Activated T-cell treated with anti-CD3 and anti-CD28 coated beads for 48 hours (primary cell): ENCODE data around the gene ODR4.
A peak's percentile ranks its signal among the peaks of the same experiment; 100 is the strongest.
"Not testable (repeated sequence)": the region's sequence is repeated elsewhere in the genome, so short reads cannot be mapped to it uniquely, and the experiment has no call there.

Experiments used
- DNase-seq: peaks from one replicate; pipeline ENCODE4 v3.0.0-alpha.2; 2020; ENCODE audit warnings: low read depth

ODR4 gene

DNA sequence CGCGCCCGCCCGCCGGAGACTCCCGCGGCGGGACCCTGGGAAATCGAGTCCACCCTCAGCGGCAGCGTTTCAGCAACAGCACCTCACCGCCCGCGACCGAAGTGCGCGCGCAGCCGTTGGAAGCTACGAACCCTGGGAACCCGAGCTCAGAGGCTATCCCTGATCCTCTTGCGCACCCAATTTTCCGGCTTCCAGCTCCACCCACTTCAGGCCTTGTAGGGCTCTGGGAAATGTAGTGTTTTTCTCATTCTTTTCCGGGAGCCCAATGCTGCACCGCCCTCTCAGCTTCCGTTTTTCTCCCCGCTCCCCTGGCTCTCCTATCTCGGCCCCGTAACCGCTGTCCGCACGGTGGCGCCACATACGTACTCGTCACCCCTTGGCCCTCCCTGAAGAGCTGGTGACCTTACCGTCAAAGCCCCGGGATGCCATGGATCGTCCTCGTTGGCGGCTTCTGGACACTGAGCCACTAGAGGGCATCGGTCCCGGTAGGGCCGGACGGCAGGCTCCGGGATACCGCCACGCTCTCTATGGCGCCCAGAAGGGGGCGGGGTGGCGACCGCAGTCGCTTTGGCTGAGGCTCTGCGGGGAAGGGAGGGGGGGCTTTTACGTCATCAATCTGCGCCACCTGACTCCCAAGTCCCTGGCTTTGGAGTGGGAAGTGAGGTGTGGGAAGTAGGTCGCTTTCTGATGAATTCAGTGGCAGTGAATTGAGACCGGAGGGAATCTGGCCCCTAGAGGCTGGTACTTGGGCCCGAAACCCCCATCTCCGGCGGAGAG, at the start of gene ODR4, which contains the start of gene TPR:
TSS of gene ODR4 (plus strand) at position 687 of the 777 bp plus-strand sequence. CDS start 3,948 bp downstream, outside the sequence.
TSS of gene TPR (minus strand) at position 102 of the 777 bp plus-strand sequence. CDS start 225 bp downstream, outside the sequence.
- DNase-seq: peak; percentile 92

GRCh38 chr1:186326009-186326408, 49.6 kb upstream of the ODR4 start:
- DNase-seq: no peak

DNA sequence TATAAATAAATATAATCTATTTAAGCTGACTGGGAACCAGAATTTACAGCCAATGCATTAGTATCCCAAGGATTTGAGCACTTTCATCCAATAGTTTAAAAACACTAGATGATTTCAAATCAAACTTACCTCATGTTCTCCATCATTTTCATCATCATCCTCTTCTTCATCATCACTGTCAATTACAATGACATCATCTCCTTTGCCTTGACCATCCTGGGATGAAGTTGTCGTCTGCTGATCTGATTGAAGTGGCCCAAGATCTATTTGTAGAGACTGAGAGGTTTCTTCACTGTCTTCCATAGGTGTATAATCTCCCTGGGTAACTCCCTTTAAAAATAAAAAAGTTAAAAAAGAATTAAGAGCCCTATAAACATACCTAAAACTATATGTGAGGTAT, 48.3 kb upstream of the ODR4 start:
- DNase-seq: no peak

- DNase-seq: no peak
Observed at GRCh38 chr1:186330758-186331157, 44.9 kb upstream of the ODR4 start.

DNA sequence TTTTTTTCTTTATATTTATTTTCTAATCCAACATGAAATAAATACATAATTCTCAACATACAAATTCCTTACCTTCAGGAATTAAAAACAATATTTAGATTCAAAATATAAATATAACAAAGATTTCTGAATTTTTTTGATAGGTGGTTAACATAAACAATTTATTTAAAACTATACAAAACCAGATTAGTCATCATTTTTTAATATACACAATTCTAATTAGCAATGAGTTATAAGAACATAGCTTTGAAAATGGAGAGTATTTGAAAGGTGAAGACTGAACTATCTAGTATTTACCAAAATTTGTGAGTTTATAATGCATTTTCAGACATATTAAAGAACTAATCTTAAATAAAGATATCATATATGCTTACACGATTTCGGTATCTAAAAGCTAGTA, 38.1 kb upstream of the ODR4 start:
- no peak for DNase-seq

DNA sequence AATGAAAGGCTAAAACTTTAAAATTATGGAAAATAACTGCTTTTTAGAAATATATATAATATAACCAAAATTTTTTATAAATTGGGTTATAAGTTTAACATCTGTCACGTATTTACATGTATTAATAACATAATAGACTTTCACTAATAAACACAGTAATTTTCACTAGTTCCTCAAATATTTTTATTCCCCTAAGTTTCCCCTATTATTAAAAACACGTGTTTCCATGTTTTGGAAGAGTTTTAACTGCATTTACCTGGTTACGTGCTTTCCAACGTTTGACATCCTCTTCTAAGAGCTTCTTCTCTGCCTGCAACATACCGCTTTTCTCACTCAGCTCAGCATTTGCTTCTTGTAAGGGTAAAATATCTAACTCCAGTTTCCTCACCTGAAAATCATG, 34.9 kb upstream of the ODR4 start:
- DNase-seq: no peak

DNA sequence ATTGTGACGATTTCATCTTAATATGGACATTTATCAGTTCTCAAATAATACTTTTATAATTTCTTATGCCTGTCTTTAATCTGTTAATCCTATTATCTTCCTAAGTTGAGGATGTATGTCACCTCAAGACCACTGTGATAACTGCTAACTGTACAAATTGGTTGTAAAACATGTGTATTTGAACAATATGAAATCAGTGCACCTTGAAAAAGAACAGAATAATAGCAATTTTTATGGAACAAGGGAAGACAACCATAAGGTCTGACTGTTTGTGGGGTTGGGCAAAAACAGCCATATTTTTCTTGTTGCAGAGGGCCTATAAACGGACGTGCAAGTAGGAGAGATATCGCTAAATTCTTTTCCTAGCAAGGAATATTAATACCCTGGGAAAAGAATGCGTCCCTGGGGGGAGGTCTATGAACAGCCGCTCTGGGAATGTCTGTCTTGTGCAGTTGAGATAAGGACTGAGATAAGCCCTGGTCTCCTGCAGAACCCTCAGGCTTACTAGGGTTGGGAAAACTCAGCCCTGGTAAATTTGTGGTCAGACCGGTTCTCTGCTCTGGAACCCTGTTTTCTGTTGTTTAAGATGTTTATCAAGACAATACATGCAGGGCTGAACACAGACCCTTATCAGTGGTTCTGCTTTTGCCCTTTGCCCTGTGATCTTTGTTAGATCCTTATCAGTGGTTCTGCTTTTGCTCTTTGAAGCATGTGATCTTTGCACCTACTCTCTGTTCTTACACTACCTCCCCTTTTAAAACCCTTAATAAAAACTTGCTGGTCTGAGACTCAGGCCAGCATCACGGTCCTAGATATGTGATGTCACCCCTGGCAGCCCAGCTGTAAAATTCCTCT, 27.6 kb upstream of the ODR4 start:
- DNase-seq: not testable (repeated sequence)

GRCh38 chr1:186374303-186375151, 1.1 kb upstream of the ODR4 start:
- DNase-seq: no peak

- DNase-seq: no peak
Observed at GRCh38 chr1:186375929-186376319, 286 bp downstream of the ODR4 start.

- DNase-seq: no peak
Observed at GRCh38 chr1:186386725-186387383, 11.2 kb downstream of the ODR4 start.

DNA sequence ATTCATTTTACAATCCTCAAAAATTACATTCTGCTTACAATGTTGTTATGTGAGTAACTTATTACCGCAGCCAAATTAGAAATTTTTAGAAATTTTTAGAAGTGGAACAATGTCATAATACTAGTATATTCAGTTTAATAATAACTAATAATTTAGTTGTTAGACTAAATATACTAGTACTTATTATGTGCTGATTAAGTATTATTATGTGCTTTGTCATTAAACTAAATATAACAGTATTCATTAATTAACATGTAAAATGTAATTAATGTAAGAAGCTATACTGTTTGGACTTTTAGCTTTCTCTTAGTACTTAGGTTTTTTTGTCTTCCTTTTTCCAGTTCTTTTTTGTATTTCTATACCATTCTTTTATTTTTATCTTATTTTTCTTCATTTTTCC, 15.3 kb downstream of the ODR4 start:
- DNase-seq: no peak

- DNase-seq: no peak
Observed at GRCh38 chr1:186391841-186392240, 16.2 kb downstream of the ODR4 start.

- not testable (repeated sequence) for DNase-seq
Observed at GRCh38 chr1:186392711-186393110, 17.1 kb downstream of the ODR4 start.

DNA sequence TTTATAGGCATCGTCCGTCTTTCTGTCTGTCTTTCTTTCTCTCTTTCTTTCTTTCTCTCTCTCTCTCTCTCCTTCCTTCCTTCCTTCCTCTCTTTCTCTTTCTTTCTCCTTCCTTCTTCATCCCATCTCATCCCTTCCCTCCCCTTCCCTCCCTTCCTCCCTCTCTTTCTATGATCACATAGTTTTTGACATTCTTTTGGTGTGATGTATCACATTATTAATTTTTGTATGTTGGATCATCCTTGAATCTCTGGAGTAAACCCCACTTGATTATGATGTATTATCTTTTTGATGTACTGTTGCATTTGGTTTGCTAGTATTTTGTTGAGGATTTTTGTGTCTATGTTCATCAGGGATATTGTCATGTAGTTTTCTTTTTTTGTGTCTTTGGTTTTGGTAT, 25.8 kb downstream of the ODR4 start:
- not testable (repeated sequence) for DNase-seq

DNA sequence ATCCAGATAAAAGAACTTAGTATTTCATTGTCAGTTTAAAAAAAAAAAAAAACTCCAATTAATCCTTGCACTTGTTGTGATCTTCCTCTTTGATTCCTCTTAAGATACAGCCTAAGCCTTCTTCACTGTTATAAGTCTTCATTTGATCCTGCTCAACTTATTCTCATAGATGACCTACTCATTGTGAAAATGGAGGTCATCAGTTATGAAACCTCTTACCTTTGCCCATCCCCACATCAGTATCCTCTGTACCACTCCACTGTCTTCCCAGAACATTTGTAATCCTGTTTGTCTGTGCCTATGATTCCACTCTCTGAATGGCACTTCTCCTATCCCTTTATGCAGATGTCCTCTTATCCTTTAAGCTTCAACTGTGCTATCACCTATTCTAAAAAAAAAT, 28.0 kb downstream of the ODR4 start:
- no peak for DNase-seq

DNA sequence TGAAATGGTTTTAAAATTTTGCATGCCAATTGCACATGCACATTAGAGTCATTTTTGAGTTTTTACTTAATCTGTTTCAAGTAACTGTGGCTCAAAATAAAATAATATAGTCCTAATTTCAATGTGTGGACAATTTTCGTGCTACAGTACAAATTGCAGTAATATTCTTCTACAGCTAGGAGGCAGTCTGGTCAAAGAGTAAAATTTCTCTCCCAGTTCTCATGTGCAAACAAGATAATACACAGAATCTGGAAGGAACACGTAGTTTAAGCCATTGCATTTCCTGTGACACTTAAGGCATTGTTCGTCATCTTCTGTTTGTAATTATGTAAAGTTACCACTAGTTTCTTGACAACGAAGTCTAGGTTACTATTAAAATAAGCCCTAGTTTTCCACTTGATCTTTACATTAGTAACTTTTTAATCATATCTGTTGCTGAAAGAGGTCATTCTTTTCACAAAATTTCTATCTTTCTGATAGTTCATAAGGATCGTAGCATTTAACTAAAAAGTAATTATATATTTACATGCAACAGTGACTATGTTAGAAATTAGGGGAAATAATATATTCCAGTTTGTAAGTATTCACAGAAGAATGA, 28.9 kb downstream of the ODR4 start:
- DNase-seq: no peak

DNA sequence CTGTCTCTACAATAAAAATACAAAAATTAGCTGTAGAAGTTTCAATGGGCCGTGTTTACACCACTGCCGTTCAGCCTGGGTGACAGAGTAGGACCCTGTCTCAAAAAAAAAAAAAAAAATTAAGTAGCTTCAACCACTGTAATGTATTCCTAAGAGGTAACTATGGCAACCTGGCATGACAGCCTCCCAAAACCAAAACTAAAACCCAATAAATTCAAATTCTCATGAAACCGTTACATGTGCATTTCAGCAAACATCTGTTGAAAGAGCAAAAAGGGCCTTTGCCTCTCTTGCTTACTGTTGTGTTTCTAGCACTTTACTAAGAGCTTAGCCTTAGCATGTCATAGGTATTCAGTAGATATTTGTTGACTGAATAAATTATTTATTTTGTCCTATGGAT, 33.5 kb downstream of the ODR4 start:
- DNase-seq: no peak

DNA sequence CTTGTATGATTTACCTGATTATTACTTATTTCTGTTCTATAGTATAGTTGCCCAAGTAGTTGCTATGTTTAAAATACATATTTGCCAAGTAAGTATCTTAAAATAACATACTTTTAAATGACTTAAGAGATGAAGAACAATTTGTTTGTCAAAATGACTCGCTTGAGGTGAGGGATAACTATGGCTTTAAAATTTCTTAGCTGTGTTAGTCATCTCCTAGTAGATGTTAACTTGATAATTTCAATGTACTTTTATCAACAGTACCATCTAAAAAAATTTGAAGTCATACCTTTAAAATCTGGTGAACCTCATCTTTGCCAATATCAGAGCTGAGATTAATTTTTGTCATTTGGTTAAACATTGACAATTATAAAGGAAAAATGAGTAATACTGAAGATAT, 37.7 kb downstream of the ODR4 start:
- no peak for DNase-seq

- no peak for DNase-seq
Observed at GRCh38 chr1:186418503-186418902, 42.9 kb downstream of the ODR4 start.

DNA sequence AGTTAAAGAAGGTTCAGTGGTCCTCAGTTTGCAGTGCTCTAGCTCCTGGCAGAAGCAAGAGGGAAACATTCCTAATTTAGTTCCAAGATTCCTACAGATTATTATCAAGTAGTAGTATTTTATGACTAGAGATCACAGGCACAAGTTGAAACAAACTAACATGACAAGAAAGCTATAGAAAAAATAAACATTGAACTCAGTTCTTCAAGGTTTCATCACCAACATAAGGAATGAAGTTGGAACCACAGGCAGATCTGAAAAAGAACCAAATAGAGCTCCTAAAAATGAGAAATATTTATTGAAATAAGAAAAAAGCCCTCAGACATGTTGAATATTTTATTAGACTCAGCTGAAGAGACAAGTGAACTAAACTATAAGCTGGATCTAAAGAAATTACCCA, 44.7 kb downstream of the ODR4 start:
- DNase-seq: no peak

GRCh38 chr1:186420923-186421322, 45.3 kb downstream of the ODR4 start:
- DNase-seq: no peak
